ENCODE results near the gene FBXO30.

DNA sequence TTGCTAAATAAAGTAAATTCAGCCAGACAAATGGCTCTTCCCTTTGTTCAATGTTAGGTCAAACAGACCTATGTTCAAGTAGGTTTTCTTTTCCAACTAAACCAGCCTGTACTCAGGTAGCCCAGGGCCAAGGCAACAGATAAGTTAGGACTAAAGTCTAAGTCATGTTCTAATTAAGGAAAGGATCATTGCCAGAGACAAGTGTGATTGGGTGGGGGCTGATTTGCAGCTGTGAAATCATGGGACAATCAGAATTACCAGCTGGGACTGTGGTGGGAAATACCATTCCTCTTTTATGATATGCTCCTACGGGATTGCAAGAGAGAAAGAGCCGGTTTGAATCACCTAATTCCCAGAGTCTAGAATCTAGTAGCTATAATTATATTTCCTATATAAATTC, 4.2 kb upstream of the FBXO30 start:
- TF ChIP-seq SP1 (IDR thresholded peaks at IDR 0.05) (no peak), FOXM1 (IDR thresholded peaks at IDR 0.05; ENCODE audit: borderline replicate concordance) (no peak), ARNT (IDR thresholded peaks at IDR 0.05) (no peak), ZNF384 (IDR thresholded peaks at IDR 0.05) (no peak)

All from HEK293T (cell line).